HFF-Myc (cell line): ENCODE measurements around the gene PPARG.

ENCODE experiments used
- DNase-seq: peaks from one replicate; pipeline ENCODE4 v3.0.0-alpha.2; 2011; ENCODE audit warnings: low read depth; ENCODE audit errors: extremely low read depth
- H3K4me3 ChIP-seq: replicated peaks from 2 replicates; pipeline ENCODE4 v1.5.1; 2011; ENCODE audit warnings: low read depth, mild to moderate bottlenecking, control low read depth, low read length
- TF ChIP-seq, protein P1 (sequence below): IDR thresholded peaks from 2 replicates; pipeline ENCODE4 v1.5.1; 2012; ENCODE audit warnings: mild to moderate bottlenecking, low read depth, low read length, control low read depth; ENCODE audit errors: missing control alignments

PPARG gene

GRCh38 chr3:12309716-12310115, 20.8 kb downstream of the PPARG start:
- no peak for DNase-seq
- no peak overlapping the region for H3K4me3 ChIP-seq
- TF ChIP-seq, protein P1, sequence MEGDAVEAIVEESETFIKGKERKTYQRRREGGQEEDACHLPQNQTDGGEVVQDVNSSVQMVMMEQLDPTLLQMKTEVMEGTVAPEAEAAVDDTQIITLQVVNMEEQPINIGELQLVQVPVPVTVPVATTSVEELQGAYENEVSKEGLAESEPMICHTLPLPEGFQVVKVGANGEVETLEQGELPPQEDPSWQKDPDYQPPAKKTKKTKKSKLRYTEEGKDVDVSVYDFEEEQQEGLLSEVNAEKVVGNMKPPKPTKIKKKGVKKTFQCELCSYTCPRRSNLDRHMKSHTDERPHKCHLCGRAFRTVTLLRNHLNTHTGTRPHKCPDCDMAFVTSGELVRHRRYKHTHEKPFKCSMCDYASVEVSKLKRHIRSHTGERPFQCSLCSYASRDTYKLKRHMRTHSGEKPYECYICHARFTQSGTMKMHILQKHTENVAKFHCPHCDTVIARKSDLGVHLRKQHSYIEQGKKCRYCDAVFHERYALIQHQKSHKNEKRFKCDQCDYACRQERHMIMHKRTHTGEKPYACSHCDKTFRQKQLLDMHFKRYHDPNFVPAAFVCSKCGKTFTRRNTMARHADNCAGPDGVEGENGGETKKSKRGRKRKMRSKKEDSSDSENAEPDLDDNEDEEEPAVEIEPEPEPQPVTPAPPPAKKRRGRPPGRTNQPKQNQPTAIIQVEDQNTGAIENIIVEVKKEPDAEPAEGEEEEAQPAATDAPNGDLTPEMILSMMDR: no peak

- no peak for DNase-seq
- H3K4me3 ChIP-seq: no peak overlapping the region
- TF ChIP-seq, protein P1: no peak
Observed at GRCh38 chr3:12312010-12312409, 23.1 kb downstream of the PPARG start.

DNA sequence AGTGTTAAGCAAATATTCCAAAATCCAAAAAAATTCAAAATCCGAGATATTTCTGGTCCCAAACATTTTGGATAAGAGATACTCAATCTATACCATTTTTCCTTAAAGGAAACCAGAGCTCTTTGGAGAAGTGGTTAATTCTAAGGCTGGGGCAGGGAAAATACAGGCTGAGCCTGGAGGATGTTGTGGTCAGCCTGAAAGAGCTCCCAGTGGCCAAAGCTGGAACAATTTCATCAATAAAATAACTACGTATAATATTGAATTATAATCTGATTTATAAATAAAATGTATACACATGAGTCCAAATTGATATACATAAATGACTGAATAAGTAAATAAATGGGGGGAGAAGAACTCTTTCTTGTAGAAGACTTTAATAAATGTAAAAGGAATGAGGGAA, 24.6 kb downstream of the PPARG start:
- TF ChIP-seq, protein P1: no peak
- DNase-seq: no peak

GRCh38 chr3:12316253-12316652, 27.4 kb downstream of the PPARG start:
- no peak overlapping the region for H3K4me3 ChIP-seq
- no peak for DNase-seq
- TF ChIP-seq, protein P1: no peak

More for the DNA sequence above, 24.6 kb downstream of the PPARG start:
- H3K4me3 ChIP-seq: no peak overlapping the region

- no peak overlapping the region for H3K4me3 ChIP-seq
- DNase-seq: no peak
- TF ChIP-seq, protein P1: no peak
Observed at GRCh38 chr3:12316729-12317351, 28.0 kb downstream of the PPARG start.

- DNase-seq: no peak
- TF ChIP-seq, protein P1: no peak
- H3K4me3 ChIP-seq: no peak overlapping the region
Observed at GRCh38 chr3:12317914-12318313, 29.0 kb downstream of the PPARG start.
